Occipital lobe (tissue), 3 donors: ENCODE data around the gene NAT10. TPM values are rescaled to one million over a fixed set of nuclear protein-coding genes. Genes with fewer than 3 reads are reported as not detected.

Source experiments
- DNase-seq: peaks from one replicate; lab custom pipeline; 2025; lab: John Stamatoyannopoulos, UW
- small RNA-seq: library from RNA; depleted of rRNA; stranded (forward); fragments of <200 nt; gene quantifications from one replicate; pipeline ENCODE3, GENCODE V24; 2014
- total RNA-seq: library from RNA; depleted of rRNA; stranded (reverse); fragments of >200 nt; gene quantifications from one replicate; pipeline ENCODE4 v1.2.3, GENCODE V29; 2014

NAT10 gene
- total RNA-seq, 1 donor from 2014 or later = 12.2 TPM

GRCh38 chr11:34188181-34188580 lies 82.8 kb downstream of the NAT10 start:
- no peak for DNase-seq

- no peak for DNase-seq
These were observed 83.8 kb downstream of the NAT10 start for GRCh38 chr11:34189191-34189590.

- DNase-seq = no peak
These were observed 85.0 kb downstream of the NAT10 start for GRCh38 chr11:34190192-34191139.

GRCh38 chr11:34191578-34191977 lies 86.1 kb downstream of the NAT10 start:
- DNase-seq = no peak

- DNase-seq = peak; percentile 48
These were observed 87.3 kb downstream of the NAT10 start for GRCh38 chr11:34192481-34193401.

GRCh38 chr11:34194576-34195335 lies 89.3 kb downstream of the NAT10 start:
- DNase-seq = no peak

Small RNAs within 50 kb of the gene (small RNA-seq; reads per million reads assigned to genes)
- not detected for gene RF00019

Other genes with a start within 250 kb of the NAT10 start
- 18.4 TPM for gene LMO2, start 213.6 kb upstream of the NAT10 start, total RNA-seq
- 292 TPM for gene CAPRIN1, start 53.9 kb upstream of the NAT10 start, total RNA-seq